Nephron progenitor cell (in vitro differentiated cells): Measurements from ENCODE around the gene SHISA6.

Source experiments
- DNase-seq: peaks from one replicate; pipeline ENCODE4 v3.0.0; 2021
- H3K27ac Mint-ChIP-seq: 2 replicates; pipeline ENCODE4 v1.8.0; 2021; ENCODE audit warnings: mild to moderate bottlenecking, moderate library complexity, mixed read lengths
- H3K27me3 Mint-ChIP-seq: 2 replicates; pipeline ENCODE4 v1.8.0; 2021; ENCODE audit warnings: mild to moderate bottlenecking, low read depth, mixed read lengths; ENCODE audit not compliant: poor library complexity
- H3K36me3 Mint-ChIP-seq: 2 replicates; pipeline ENCODE4 v1.8.0; 2021; ENCODE audit warnings: low read depth, mixed read lengths
- H3K4me1 Mint-ChIP-seq: 2 replicates; pipeline ENCODE4 v1.8.0; 2021; ENCODE audit warnings: mixed read lengths
- H3K4me3 Mint-ChIP-seq: 2 replicates; pipeline ENCODE4 v1.8.0; 2021; ENCODE audit warnings: mild to moderate bottlenecking, moderate library complexity, mixed read lengths
- H3K9me3 Mint-ChIP-seq: 2 replicates; pipeline ENCODE4 v1.8.0; 2021; ENCODE audit warnings: mild to moderate bottlenecking, moderate library complexity, mixed read lengths
- CTCF ChIP-seq: fragments of 200-600 bp; sonication (generic); IDR thresholded peaks from 2 replicates; pipeline ENCODE4 v1.5.0; 2021; ENCODE audit warnings: antibody characterized with exemption

The SHISA6 gene

DNA sequence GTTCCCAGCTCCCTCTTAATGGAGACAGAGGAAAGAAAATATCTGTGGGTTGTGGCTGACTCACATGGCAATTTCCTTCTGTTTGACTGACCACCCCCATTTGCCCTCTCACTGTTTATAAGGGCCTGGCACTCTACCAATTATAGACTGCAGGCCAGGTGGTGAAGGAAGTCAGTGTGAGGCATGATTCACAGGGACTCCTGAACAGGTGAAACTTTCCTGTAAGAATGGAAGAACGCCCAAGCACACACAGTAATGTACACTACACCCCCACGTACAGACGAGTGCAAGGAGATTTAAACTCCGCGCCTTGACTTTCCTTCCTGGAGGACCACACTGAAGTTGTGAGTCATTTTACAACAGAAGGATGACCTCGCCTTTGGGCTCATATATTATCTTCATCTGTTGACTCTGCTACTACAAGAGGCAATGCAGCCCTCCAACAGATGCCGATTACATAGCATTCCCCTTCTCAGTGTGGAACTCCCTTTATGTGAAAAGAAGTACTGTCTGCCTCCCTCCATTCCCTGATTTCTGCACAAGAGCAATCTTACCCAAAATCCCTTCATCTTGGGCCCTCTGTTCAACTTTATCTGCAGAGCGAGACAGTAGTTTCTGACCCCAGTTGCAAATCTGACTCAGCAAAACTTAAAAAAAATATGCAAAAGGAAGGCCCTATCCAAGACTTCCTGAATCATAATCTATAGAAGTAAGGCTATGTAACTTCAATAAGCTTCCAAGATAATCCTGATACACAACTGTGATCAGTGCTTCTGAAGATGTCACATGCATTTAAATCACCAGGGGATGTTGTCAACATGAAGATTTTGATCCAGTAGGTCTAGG, 163.6 kb downstream of the SHISA6 start:
- Mint-ChIP-seq H3K36me3 (peaks cover 27% of the 10 kb centered on the region), H3K27ac (peak overlapping the region; percentile 31), H3K4me1 (peaks cover 14% of the 10 kb centered on the region), H3K27me3 (no peaks in the 10 kb centered on the region), H3K9me3 (peaks cover 21% of the 10 kb centered on the region), H3K4me3 (no peak overlapping the region)
- no peak for TF ChIP-seq CTCF
- DNase-seq, result no peak

- Mint-ChIP-seq H3K27me3 (peaks cover 3% of the 10 kb centered on the region), H3K4me1 (peaks cover 14% of the 10 kb centered on the region), H3K27ac (no peak overlapping the region), H3K9me3 (peaks cover 9% of the 10 kb centered on the region), H3K36me3 (peaks cover 9% of the 10 kb centered on the region), H3K4me3 (no peak overlapping the region)
- no peak for TF ChIP-seq CTCF
- DNase-seq, result no peak
Observed at GRCh38 chr17:11406716-11407115, 165.7 kb downstream of the SHISA6 start.

DNA sequence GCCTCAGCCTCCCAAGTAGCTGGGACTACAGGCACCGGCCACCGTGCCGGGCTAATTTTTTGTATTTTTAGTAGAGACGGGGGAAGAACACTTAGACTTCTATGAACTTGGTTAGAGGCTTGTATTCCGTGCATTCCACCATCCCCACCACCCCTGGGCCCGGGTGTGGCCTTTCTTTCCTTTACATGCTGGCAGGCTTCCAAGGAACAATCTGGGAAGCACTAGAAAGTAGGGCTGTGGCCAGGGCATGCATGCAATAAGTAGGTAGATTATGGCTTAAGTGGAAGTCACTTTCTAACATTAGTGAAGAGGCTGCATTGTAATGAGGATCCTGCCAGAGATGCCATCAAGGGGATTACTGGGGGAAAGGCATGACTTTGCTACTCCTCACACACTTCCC, 171.6 kb downstream of the SHISA6 start:
- DNase-seq, result no peak
- Mint-ChIP-seq H3K4me1 (no peaks in the 10 kb centered on the region), H3K9me3 (no peaks in the 10 kb centered on the region), H3K27ac (no peak overlapping the region), H3K27me3 (peaks cover 17% of the 10 kb centered on the region), H3K4me3 (no peak overlapping the region), H3K36me3 (no peaks in the 10 kb centered on the region)
- no peak for TF ChIP-seq CTCF

GRCh38 chr17:11418342-11418741, 177.3 kb downstream of the SHISA6 start:
- DNase-seq, result no peak
- H3K4me1 Mint-ChIP-seq, result no peaks in the 10 kb centered on the region
- H3K9me3 Mint-ChIP-seq, result peaks cover 4% of the 10 kb centered on the region
- H3K27ac Mint-ChIP-seq, result no peak overlapping the region
- TF ChIP-seq CTCF, result no peak
- no peak overlapping the region for H3K4me3 Mint-ChIP-seq
- H3K36me3 Mint-ChIP-seq, result no peaks in the 10 kb centered on the region
- H3K27me3 Mint-ChIP-seq, result peaks cover 10% of the 10 kb centered on the region

DNA sequence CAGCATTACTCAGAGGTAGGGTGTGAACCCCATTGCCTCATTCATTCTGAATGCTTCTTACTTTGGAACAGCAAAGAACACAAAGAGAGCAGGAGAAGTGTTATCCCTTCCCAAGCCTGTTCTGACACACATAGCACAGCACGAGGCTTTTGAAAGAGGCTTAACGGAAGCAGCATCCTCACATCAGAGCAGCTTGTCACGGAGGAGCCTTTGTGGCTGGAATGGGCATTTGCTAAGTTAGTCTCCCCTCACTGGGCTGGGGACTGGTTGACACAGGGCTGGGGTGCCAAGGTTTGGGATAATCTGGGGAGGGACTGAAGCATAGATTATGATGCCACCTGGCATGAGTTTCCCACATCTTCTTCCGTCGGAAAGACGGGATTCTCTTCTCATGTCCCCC, 189.7 kb downstream of the SHISA6 start:
- Mint-ChIP-seq H3K9me3 (peaks cover 12% of the 10 kb centered on the region), H3K4me3 (no peak overlapping the region), H3K36me3 (peaks cover 11% of the 10 kb centered on the region), H3K27ac (no peak overlapping the region), H3K27me3 (peaks cover 12% of the 10 kb centered on the region), H3K4me1 (no peaks in the 10 kb centered on the region)
- no peak for DNase-seq
- no peak for TF ChIP-seq CTCF

- H3K27me3 Mint-ChIP-seq, result no peaks in the 10 kb centered on the region
- no peaks in the 10 kb centered on the region for H3K36me3 Mint-ChIP-seq
- H3K4me1 Mint-ChIP-seq, result peaks cover 26% of the 10 kb centered on the region
- H3K27ac Mint-ChIP-seq, result no peak overlapping the region
- peak overlapping the region; percentile 35 for H3K4me3 Mint-ChIP-seq
- no peak for TF ChIP-seq CTCF
- no peaks in the 10 kb centered on the region for H3K9me3 Mint-ChIP-seq
- no peak for DNase-seq
Observed at GRCh38 chr17:11438673-11439072, 197.7 kb downstream of the SHISA6 start.
